ENCODE data around the gene GALNT15. TPM values are rescaled to one million over a fixed set of nuclear protein-coding genes. Genes with fewer than 3 reads are reported as not detected.

The GALNT15 gene
- total RNA-seq, 4 donors from 2014 or later: 26.2 to 88.8 (median 39.4) TPM

GRCh38 chr3:16227566-16227965 is 53.1 kb downstream of the GALNT15 start:
- Histone ChIP-seq H3K27ac (no peak overlapping the region), H3K9me3 (no peaks in the 10 kb centered on the region), H3K4me3 (no peak overlapping the region), H3K4me1 (no peaks in the 10 kb centered on the region), H3K27me3 (no peaks in the 10 kb centered on the region), H3K36me3 (no peaks in the 10 kb centered on the region)
- 43 to 47% methylated on average over 1 of the region's 1 CpG for WGBS, 2 donors (ENCODE audit: low coverage in 1 of 2)
- DNase-seq: no peak
- intact Hi-C loops (cut with DNase I; ENCODE audit: low total_unique reads) (no loop called here), in situ Hi-C loops (cut with MboI; ENCODE audit: low pct_ligation_motif_present in 1 of 4, low pct_unique_long_range_greater_than_20kb in 1 of 4, low sequenced_read_pairs in 3 of 4) (loop anchor here in 1 of 4 donors (25.0 kb wide), 1 partner anchor 415 kb away; no protein-coding TSS in a partner anchor)
- TF ChIP-seq POLR2AphosphoS5 (IDR thresholded peaks at IDR 0.05) (no peak), EP300 (IDR thresholded peaks at IDR 0.05; ENCODE audit: low read depth) (no peak), POLR2A (IDR thresholded peaks at IDR 0.05) (no peak), CTCF (IDR thresholded peaks at IDR 0.05) (no peak)

GRCh38 chr3:16229681-16230080 is 55.2 kb downstream of the GALNT15 start:
- no peaks in the 10 kb centered on the region for H3K27me3 ChIP-seq
- in situ Hi-C loops (cut with MboI; ENCODE audit: low pct_ligation_motif_present in 1 of 4, low pct_unique_long_range_greater_than_20kb in 1 of 4, low sequenced_read_pairs in 3 of 4) (loop anchor here in 1 of 4 donors (25.0 kb wide), 1 partner anchor 417 kb away; no protein-coding TSS in a partner anchor), intact Hi-C loops (cut with DNase I; ENCODE audit: low total_unique reads) (no loop called here)
- TF ChIP-seq POLR2AphosphoS5 (IDR thresholded peaks at IDR 0.05) (no peak), POLR2A (IDR thresholded peaks at IDR 0.05) (no peak), CTCF (IDR thresholded peaks at IDR 0.05) (no peak), EP300 (IDR thresholded peaks at IDR 0.05; ENCODE audit: low read depth) (no peak)
- no peak overlapping the region for H3K4me3 ChIP-seq
- DNase-seq: no peak
- no peaks in the 10 kb centered on the region for H3K9me3 ChIP-seq
- no peak overlapping the region for H3K27ac ChIP-seq
- H3K4me1 ChIP-seq: no peaks in the 10 kb centered on the region
- no peaks in the 10 kb centered on the region for H3K36me3 ChIP-seq

DNA sequence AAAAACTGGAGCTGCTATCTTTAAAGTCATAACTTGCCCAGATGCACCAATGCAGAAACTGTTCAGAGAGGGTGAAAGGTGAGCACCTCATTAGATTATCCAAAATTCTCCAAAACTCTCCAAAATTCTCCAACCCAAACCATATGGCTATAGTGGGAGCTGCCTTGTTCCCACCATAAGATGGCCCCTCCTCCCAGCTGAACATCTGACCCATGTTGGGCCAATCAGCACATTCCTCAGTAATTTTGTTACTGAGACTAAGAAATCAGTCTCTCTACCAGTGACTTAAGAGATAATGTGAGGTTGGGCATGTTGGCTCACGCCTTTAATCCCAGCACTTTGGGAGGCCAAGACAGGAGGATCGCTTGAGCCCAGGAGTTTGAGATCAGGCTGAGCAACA is 57.5 kb downstream of the GALNT15 start:
- no peaks in the 10 kb centered on the region for H3K9me3 ChIP-seq
- H3K36me3 ChIP-seq: no peaks in the 10 kb centered on the region
- no peak overlapping the region for H3K27ac ChIP-seq
- H3K27me3 ChIP-seq: no peaks in the 10 kb centered on the region
- in situ Hi-C loops (cut with MboI; ENCODE audit: low pct_ligation_motif_present in 1 of 4, low pct_unique_long_range_greater_than_20kb in 1 of 4, low sequenced_read_pairs in 3 of 4) (loop anchor here in 1 of 4 donors (25.0 kb wide), 1 partner anchor 420 kb away; no protein-coding TSS in a partner anchor), intact Hi-C loops (cut with DNase I; ENCODE audit: low total_unique reads) (no loop called here)
- no peak overlapping the region for H3K4me3 ChIP-seq
- no peaks in the 10 kb centered on the region for H3K4me1 ChIP-seq
- no peak for DNase-seq
- WGBS, 2 donors (ENCODE audit: low coverage in 1 of 2): 98 to 100% methylated on average over 2 of the region's 2 CpGs
- TF ChIP-seq POLR2AphosphoS5 (IDR thresholded peaks at IDR 0.05) (no peak), EP300 (IDR thresholded peaks at IDR 0.05; ENCODE audit: low read depth) (no peak), POLR2A (IDR thresholded peaks at IDR 0.05) (no peak), CTCF (IDR thresholded peaks at IDR 0.05) (no peak)

DNA sequence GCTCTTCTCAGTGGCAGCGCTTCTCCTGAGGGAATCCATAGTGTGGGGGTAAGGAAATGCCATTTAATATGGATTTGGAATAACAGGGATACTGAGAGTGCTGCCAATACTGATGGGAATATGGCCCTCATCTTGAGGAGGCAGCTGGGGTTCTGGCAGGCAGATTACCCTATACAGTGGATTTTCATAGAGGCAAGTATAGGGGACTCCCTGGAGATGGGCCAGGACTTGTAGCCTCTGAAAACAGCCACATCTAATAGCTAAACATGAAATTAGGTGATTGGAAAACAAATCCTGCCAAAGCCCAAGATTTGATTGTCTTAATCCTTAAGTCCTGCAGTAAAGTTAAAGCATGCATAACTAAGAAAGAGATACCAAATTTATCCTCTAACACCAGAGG is 59.3 kb downstream of the GALNT15 start:
- Histone ChIP-seq H3K36me3 (no peaks in the 10 kb centered on the region), H3K4me3 (no peak overlapping the region), H3K27me3 (no peaks in the 10 kb centered on the region), H3K27ac (no peak overlapping the region), H3K9me3 (no peaks in the 10 kb centered on the region), H3K4me1 (no peaks in the 10 kb centered on the region)
- 86 to 100% methylated on average over 1 of the region's 1 CpG for WGBS, 2 donors (ENCODE audit: low coverage in 1 of 2)
- intact Hi-C loops (cut with DNase I; ENCODE audit: low total_unique reads): no loop called here
- TF ChIP-seq CTCF (IDR thresholded peaks at IDR 0.05): no peak
- TF ChIP-seq POLR2A (IDR thresholded peaks at IDR 0.05): no peak
- no peak for TF ChIP-seq POLR2AphosphoS5 (IDR thresholded peaks at IDR 0.05)
- no peak for TF ChIP-seq EP300 (IDR thresholded peaks at IDR 0.05; ENCODE audit: low read depth)
- no peak for DNase-seq
- in situ Hi-C loops (cut with MboI; ENCODE audit: low pct_ligation_motif_present in 1 of 4, low pct_unique_long_range_greater_than_20kb in 1 of 4, low sequenced_read_pairs in 3 of 4): loop anchor here in 1 of 4 donors (25.0 kb wide), 1 partner anchor 422 kb away; no protein-coding TSS in a partner anchor
